Hepatocyte (in vitro differentiated cells): ENCODE results near the gene PKDREJ.
"Not testable (repeated sequence)": the region's sequence is repeated elsewhere in the genome, so short reads cannot be mapped to it uniquely, and the experiment has no call there.

Experiments
- EZH2 ChIP-seq: fragments of 200-600 bp; sonication (generic); IDR thresholded peaks from 2 replicates; pipeline ENCODE4 v1.6.1; 2016; ENCODE audit warnings: antibody characterized with exemption, mild to moderate bottlenecking, borderline replicate concordance
- TF ChIP-seq, protein P1 (sequence below): fragments of 200-600 bp; sonication (generic); IDR thresholded peaks from 2 replicates; pipeline ENCODE4 v1.5.1; 2016; ENCODE audit warnings: antibody characterized with exemption, mild to moderate bottlenecking; ENCODE audit not compliant: poor library complexity

DNA sequence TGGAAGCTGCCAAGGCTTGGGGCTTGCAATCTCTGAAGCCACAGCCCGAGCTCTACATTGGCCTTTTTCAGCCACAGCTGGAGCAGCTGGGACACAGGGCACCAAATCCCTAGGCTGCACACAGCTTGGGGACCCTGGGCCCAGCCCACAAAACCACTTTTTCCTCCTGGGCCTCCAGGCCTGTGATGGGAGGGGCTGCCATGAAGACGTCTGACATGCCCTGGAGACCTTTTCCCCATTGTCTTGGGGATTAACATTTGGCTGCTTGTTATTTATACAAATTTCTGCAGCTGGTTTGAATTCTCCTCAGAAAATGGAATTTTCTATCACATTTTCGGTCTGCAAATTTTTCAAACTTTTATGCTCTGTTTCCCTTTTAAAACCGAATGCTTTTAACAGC lies 2.5 kb upstream of the PKDREJ start:
- TF ChIP-seq, protein P1, sequence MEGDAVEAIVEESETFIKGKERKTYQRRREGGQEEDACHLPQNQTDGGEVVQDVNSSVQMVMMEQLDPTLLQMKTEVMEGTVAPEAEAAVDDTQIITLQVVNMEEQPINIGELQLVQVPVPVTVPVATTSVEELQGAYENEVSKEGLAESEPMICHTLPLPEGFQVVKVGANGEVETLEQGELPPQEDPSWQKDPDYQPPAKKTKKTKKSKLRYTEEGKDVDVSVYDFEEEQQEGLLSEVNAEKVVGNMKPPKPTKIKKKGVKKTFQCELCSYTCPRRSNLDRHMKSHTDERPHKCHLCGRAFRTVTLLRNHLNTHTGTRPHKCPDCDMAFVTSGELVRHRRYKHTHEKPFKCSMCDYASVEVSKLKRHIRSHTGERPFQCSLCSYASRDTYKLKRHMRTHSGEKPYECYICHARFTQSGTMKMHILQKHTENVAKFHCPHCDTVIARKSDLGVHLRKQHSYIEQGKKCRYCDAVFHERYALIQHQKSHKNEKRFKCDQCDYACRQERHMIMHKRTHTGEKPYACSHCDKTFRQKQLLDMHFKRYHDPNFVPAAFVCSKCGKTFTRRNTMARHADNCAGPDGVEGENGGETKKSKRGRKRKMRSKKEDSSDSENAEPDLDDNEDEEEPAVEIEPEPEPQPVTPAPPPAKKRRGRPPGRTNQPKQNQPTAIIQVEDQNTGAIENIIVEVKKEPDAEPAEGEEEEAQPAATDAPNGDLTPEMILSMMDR = not testable (repeated sequence)
- not testable (repeated sequence) for TF ChIP-seq EZH2
